GM12801 (cell line): ENCODE results near the gene PTPRK.

Experiments used
- CTCF ChIP-seq: IDR thresholded peaks from one replicate; pipeline ENCODE4 v1.5.1; 2011; ENCODE audit warnings: control low read depth; ENCODE audit not compliant: insufficient read length; ENCODE audit errors: extremely low read depth

PTPRK gene

DNA sequence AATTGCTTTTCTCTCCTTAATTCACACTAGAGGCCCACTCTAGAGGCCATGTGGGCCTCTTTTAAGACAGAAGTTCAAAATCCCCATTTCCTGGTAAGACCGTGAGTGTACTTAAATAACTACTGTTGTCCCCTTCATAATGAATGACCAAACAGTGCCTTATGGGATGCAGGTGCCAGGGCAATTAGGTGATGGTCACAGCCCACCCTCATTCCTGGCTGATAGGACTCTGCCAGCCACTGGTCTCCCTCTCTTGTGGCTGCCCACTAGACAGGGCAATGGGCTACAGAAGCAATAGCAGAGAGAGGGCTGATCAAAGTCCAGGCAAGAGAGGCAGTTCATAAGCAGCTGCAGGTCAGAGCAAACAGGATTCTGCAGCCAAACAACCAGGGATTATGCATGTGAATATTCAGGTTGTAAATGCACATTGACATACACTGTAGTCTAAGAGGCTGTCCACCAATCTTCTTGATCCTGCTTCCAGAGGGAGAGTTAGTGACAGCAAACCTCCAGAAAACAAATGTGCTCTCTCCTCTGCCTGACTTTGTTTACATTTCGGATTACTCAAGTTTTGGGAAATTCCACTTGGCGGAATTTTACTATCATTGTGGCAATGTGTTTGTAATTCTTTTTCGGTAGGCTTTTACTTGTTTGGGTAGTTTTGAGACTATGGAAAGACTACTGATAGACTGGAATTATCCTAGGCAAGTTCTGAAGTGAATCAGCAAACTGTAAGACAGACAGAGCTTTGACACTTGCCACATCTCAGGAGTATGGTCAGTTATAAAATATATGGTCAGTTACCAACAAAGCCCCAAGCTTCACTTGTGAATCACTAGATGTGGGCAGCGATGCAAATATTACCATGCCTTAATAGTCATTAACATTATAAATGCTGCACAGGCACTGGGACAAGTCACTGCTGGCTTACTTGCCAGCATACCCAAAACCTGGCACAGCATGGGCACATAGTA, 12.8 kb downstream of the PTPRK start:
- TF ChIP-seq CTCF: no peak

DNA sequence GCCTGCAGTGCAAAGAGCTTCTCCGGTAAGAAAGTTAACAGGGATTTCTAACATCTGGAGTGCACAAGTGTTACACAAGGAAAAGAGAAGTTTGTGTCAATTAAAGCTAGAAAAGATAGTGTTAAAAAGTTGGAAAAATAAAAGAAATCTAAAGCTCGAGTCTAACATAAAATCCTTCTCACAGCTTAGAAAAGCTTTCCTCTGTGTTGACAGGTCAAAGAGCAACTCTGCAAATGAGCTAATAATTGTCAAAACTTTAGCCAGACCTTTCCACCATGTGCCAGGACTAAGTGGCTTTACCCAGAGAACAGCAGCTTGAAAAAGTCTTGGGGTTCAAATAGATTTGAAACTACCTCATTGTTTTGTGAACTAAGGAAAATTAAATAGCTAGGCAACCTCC, 14.8 kb downstream of the PTPRK start:
- no peak for TF ChIP-seq CTCF

GRCh38 chr6:128504003-128504654, 16.3 kb downstream of the PTPRK start:
- TF ChIP-seq CTCF: no peak

DNA sequence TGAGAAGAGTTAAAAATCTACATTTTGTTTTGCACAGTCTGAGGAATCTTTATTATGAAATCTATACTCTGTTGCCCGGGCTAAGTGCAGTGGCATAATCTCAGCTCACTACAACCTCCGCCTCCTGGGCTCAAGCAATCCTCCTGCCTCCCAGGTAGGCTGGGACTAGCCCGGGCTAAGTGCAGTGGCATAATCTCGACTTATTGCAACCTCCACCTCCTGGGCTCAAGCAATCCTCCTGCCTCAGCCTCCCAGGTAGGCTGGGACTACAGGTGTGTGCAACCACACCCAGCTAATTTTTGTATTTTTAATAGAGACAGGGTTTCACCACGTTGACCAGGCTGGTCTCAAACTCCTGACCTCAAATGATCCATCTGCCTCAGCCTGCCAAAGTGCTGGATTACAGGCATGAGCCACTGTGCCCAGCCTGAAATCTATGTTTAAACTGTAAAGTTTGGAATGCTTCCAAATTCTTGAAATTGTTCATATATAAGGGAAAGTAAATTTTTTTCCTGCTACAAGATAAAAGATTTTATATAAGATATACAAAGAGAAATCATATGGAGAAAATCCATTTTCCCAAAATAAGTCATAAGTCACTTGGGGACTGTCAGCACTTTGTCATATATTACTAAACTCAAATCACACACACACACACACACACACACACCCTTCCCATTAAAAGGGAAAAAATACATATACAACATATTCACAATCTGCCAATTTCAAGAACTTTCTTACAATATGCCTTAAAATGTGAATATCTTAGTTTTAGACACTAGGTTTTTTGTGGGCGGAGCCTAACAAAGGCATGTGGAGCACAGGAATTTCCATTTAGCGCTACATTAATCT, 19.4 kb downstream of the PTPRK start:
- TF ChIP-seq CTCF: no peak

GRCh38 chr6:128500014-128500413, 20.4 kb downstream of the PTPRK start:
- no peak for TF ChIP-seq CTCF

GRCh38 chr6:128499079-128499731, 21.2 kb downstream of the PTPRK start:
- no peak for TF ChIP-seq CTCF
